HG02571 (cell line): Measurements from ENCODE around the gene DESI2.

Experiments used
- ATAC-seq: cut with Tn5 transposase; IDR thresholded peaks from one replicate; pipeline ENCODE4 v1.9.1; 2021; ENCODE audit warnings: mild to moderate bottlenecking, moderate library complexity; ENCODE audit not compliant: unreplicated experiment

Gene DESI2

GRCh38 chr1:244652623-244653438 is at the start of gene DESI2:
Gene DESI2, plus strand, starts transcription at chr1:244653126. Its CDS starts 188 bp downstream, at chr1:244653314.
- peak; percentile 96 for ATAC-seq

GRCh38 chr1:244603498-244603897 is 49.4 kb upstream of the DESI2 start:
- no peak for ATAC-seq

GRCh38 chr1:244605835-244606370 is 47.0 kb upstream of the DESI2 start:
- no peak for ATAC-seq

- ATAC-seq, result no peak
These were observed 38.7 kb upstream of the DESI2 start for GRCh38 chr1:244614113-244614836.

- no peak for ATAC-seq
These were observed 38.0 kb upstream of the DESI2 start for GRCh38 chr1:244614879-244615278.

- no peak for ATAC-seq
These were observed 37.6 kb upstream of the DESI2 start for GRCh38 chr1:244615301-244615700.

- ATAC-seq, result no peak
These were observed 26.2 kb upstream of the DESI2 start for GRCh38 chr1:244626709-244627108.

GRCh38 chr1:244628789-244629188 is 24.1 kb upstream of the DESI2 start:
- ATAC-seq, result no peak

GRCh38 chr1:244633140-244633539 is 19.8 kb upstream of the DESI2 start:
- ATAC-seq, result no peak

GRCh38 chr1:244634546-244634945 is 18.4 kb upstream of the DESI2 start:
- ATAC-seq, result no peak

GRCh38 chr1:244636488-244637259 is 16.3 kb upstream of the DESI2 start:
- ATAC-seq, result no peak

GRCh38 chr1:244639561-244639960 is 13.4 kb upstream of the DESI2 start:
- ATAC-seq, result no peak

- no peak for ATAC-seq
These were observed 12.0 kb upstream of the DESI2 start for GRCh38 chr1:244640917-244641316.

- ATAC-seq, result no peak
These were observed 10.4 kb upstream of the DESI2 start for GRCh38 chr1:244642526-244642925.

GRCh38 chr1:244642988-244643387 is 9.9 kb upstream of the DESI2 start:
- no peak for ATAC-seq

GRCh38 chr1:244645414-244645813 is 7.5 kb upstream of the DESI2 start:
- no peak for ATAC-seq

- ATAC-seq, result no peak
These were observed 7.0 kb upstream of the DESI2 start for GRCh38 chr1:244645890-244646289.

GRCh38 chr1:244647819-244648218 is 5.1 kb upstream of the DESI2 start:
- ATAC-seq, result no peak

GRCh38 chr1:244651956-244652622 is 837 bp upstream of the DESI2 start:
- no peak for ATAC-seq

GRCh38 chr1:244653439-244654107 is 647 bp downstream of the DESI2 start:
- ATAC-seq, result peak; percentile 0
